ENCODE results near the gene ZBTB18.
"Not testable (repeated sequence)": the region's sequence is repeated elsewhere in the genome, so short reads cannot be mapped to it uniquely, and the experiment has no call there.

Gene ZBTB18

DNA sequence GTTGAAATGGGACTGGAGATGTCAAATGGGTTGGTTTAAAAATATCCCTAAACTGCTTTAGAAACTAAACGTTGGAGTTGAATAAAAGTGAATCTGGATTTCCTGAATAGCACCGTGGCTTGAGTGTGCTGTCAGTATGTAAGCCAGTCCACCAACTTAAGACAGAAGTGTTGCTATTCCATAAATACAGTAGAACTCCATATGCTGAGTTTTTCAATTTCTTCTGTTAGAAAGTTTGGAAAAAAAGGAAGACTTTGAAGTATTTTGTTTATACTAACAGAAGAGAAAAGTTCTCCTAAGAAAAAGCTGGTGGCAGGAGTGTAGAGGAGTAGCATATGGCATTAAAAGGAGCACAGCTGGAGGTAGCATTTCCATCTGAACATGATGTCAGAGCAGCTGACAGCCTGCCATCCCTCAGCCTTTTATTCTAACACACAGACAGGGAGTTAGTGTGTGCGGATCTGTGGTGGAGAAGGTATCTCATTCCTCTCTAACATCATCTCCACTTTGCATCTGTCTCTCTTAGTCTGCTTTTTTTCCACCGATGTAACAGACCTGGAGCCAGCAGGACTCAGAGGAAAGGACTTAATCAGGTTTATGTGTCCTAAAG, at the start of gene ZBTB18:
ZBTB18 (plus strand) TSS at position 449 of the 610 bp plus-strand sequence; CDS start at position 598, 149 bp downstream.
- DNase-seq: peak in 1 of 2 experiments; percentile 13

DNA sequence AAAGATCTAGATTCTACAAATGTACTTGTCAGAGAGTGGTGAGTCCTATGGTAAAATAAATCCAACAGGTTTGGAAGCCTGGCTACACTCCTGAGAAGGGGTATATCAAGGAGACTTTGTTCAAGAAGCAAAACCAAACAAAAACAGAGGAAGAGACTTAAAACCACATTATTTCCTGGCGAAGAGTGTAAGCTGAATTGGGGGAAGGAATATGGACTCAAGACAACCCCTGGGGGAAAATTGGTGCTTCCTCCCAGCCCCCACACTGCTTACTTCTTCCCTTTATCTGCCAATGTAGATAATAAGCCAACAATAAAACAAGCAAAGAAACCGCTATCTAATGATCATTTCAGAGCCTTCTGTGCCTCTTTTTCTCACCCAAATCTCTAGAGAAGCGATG, 48.4 kb upstream of the ZBTB18 start:
- no peak for DNase-seq

DNA sequence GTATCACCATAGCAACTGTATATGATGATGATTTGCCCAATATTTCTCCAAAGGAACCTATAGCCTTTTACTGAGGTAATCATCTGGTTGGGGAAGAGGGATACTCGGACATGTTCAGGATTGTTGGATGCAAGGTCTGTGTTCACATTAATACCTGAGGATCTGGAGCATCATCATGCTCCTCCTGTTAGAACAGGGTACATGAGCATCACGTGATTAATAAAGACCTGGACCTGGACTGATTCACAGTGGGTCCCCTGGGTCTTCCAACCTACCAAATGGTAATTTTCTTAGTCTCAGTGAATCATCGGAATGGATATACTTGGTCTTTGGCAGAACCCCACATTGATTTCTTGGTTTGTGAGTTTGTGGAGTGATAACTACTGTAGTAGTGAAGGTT, 45.6 kb upstream of the ZBTB18 start:
- DNase-seq: no peak

DNA sequence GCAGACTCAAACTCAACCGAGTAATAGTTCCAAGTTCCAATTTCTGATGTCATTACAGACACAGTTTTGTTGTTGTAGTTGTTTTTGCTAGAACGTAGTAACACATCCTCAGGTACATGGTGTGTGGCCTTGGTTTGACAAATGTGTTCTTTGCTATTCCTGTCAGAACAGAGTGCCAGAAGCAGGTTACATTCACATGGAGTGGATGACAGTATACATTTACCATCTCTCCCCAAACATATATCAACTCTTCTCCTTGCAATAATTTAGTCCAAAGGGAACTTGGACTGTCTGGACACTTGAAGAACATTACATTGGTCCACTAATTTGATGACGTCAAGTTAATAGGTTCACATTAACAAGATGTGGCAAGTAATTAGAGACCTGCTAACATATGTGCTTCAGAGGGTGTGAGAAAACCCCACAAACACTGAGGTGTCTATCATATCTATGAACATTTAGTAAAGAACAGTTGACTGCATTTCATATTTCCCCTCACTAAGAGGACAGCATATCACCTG, 44.6 kb upstream of the ZBTB18 start:
- DNase-seq: no peak

DNA sequence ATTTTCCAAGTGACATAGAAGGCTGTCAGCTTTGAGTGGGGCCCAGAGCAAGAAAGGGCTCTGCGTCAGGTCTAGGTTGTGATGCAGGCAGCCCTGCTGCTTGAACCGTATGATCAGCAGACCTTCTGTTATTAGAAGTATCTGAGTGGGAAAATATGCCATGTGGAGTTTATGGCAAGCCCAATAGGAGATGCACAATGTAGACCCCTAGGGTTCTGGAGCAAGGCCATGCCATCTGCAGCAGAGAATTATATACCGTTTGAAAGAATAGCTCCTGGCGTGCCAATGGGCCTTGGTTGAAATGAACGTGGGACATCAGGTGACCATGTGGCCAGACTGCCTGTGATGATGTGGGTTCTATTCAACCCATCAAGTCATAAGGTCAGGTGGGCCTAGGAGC, 44.1 kb upstream of the ZBTB18 start:
- no peak for DNase-seq

DNA sequence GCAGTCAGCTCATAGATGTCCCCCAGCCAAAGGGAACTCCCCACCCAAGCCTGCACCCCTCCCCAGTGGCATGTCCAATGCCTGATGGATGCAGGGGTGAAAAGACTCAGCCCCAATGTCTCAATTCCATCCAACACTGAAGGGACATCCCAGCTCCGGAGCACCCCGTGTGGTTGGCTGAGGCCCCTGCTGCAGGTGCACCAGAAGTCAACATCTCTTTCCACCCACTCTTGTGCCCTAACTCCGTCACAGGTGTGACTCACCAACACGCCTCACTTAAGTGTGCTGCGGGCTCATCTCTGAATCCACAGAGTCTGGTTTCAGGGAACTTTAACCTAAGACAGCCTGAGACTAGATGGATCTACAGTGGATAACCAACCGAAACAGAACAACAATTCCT, 40.9 kb upstream of the ZBTB18 start:
- DNase-seq: no peak

DNA sequence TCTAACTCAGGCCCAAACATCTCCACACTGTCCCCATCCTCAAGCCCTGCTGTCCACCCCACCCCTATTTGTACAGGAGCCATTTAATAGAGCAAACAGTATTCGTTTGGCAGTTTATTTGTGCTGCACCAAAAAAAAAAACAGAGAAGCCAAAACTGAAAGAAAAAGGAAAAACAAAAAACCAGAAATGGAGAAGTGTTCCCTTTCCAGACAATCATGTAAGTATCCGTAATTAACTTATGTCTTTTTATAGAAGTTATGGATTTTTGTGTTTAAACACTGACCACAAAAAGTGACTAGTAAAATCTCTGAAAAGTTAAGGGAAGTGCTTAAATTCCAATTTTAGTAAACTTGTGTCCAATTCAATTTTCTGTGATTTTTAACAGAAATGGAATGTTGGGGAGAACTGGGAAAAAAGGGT, 40.4 kb upstream of the ZBTB18 start:
- no peak for DNase-seq

DNA sequence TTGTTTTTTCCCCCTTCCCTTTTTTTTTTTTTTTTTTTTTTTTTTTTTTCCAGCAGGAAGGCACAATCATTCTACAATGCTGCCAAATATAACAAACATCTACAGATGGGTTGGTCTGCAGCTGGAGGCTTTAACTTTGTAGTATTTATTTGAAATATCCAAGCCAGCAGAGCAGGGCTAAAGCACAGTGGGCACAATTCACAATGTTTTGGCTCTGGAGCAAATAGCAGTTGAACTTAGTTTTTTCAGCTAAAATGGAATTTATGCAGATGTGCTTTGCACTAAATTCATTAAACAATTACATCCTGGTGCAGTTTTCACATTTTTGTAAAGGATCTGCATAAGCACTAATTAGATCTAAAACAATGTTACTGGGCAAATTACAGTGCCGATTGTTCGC, 39.8 kb upstream of the ZBTB18 start:
- DNase-seq: no peak

DNA sequence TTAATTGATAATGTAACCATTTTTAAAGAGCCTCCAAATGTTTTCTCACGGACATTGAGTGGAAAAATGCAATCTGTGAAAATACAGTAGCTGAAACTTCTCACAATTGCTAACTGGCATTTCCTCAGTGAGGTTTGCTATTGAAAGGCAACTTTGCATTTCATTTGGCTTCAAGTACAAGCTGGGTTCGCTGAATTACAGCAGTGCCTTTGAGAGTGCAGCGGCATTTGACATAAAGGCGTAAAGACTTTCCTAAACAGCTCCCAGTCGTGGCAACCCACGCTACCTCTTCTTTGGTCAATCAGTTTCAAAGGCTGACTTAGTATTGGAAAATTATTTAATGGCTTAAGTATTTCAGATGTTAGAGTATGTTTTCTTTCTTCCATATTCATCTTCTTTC, 39.3 kb upstream of the ZBTB18 start:
- no peak for DNase-seq

DNA sequence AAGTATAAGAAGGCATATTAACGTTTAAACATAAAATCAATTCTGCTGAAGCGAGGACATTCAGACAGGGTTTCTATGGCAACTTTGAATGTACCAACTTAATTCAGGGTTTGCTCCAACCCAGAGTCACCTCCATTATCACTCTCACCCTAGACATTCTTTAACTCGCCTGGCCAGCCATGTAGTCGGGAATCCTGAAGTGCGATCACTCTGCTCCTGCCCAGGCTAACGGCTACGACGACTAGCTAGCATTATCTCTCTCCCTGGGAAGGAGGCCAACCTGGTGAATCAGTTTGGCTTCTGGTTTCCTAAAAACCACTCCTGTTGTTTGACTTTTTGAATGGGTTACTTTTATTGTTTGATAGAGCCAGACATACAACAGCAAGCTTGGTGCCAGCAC, 38.9 kb upstream of the ZBTB18 start:
- DNase-seq: no peak

DNA sequence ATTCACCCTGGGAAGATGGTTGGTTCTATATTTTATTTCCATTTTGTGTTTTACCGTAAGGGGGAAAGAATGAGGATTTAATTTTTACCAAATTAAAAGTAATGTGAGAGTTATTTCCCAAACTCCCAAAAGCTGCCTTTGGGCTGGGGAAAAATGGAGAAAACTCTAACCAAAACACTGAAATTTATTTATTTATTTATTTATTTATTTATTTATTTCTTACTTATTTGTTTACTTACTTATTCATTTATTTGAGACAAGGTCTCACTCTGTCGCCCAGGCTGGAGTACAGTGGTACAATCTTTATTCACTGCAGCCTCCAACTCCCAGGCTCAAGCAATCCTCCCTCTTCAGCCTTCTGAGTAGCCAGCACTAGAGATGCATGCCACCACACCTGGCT, 38.0 kb upstream of the ZBTB18 start:
- no peak for DNase-seq

DNA sequence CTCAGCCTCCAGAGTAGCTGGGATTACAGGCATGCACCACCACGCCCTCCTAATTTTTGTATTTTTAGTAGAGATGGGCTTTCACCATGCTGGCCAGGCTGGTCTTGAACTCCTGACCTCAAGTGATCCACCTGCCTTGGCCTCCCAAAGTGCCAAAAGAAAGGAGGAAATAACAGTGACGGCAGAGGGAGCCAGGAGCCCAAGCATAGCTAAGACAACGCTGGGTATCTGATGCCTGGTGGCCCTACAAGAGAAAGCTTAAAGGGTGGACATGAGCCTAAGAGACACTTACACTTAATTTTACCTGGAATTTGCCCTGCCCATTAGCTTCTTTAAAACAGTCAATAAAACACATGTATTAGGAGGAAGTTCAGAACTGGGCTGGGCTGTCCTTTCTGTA, 36.2 kb upstream of the ZBTB18 start:
- DNase-seq: not testable (repeated sequence)

DNA sequence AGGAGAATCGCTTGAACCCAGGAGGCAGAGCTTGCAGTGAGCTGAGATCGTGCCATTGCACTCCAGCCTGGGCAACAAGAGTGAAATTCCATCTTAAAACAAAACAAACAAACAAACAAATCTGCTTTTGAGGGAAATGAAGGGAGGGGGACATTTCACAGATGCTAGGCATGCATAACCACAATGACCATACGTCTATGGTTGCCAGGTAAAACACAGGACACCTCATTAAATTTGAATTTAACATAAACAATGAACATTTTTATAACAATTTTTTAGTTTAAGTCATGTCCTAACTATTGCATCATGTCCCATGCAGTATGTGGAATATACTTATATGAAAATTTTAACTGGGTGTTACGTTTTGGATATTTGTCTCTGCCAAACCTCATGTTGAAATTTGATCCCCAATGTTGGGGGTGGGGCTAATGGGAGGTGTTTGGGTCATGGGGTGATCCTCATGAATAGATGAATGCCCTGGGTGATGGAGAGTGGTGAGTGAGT, 31.0 kb upstream of the ZBTB18 start:
- DNase-seq: no peak

DNA sequence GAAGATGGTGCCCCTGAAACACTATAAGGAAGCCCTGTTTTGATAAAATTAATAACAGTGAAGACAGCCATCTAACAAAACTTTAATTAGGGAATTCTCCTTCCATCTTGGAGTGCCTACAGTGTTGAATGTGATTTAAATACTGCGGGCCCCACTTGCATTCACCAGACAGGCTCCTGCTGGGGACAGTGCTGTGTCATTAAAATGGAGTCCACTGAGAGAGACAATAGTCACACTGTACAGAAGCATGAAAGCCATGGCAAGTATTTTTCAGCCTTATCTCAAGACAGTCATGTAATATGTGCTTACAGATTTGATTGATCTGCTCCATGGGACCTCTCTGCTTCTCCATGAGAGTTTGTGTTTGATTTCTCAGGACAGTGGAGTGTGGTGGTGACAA, 29.7 kb upstream of the ZBTB18 start:
- DNase-seq: no peak

DNA sequence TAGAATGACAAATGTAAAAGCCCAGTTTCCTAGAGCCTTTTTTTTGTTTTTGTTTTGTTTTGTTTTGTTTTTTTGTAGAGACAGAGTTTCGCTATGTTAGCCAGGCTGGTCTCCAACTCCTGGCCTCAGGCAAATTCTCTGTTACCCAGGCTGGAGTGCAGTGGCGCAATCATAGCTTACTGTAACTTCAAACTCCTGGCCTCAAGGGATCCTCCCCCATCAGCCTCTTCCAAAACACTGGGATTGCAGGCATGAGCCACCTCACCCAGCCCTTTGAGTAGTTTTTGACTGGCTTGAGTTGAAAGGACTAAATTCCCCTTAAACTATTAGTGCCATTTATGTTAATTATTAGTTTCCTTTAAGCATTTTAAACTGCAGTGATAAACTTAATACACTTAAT, 28.8 kb upstream of the ZBTB18 start:
- no peak for DNase-seq

DNA sequence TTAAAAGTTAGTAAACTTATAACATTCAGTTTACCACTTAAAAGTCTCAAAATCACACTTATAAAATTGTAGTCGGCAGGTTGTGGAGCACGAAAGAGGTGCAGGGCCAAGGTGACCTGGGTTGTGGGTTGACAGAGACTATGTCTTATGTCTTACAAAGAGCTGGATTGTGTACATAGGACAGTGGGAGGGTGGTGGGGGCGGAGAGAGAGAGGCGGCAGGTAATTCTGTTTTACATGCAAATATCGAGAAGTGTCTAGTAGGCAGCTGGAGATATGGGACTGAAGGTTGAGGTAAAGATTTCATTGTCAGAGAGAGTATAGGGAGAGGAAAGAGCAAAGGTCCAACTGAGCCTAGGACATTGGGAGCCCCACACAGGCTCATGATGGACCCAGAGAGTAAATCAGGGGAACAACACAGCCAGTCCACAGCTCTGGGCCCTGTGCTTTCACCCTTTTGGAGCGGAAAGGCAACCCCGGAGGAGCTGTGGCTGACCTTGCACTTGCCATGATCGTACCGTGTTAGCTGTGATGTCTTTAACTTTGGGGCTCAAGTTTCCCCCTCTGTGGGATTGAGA, 28.1 kb upstream of the ZBTB18 start:
- no peak for DNase-seq

DNA sequence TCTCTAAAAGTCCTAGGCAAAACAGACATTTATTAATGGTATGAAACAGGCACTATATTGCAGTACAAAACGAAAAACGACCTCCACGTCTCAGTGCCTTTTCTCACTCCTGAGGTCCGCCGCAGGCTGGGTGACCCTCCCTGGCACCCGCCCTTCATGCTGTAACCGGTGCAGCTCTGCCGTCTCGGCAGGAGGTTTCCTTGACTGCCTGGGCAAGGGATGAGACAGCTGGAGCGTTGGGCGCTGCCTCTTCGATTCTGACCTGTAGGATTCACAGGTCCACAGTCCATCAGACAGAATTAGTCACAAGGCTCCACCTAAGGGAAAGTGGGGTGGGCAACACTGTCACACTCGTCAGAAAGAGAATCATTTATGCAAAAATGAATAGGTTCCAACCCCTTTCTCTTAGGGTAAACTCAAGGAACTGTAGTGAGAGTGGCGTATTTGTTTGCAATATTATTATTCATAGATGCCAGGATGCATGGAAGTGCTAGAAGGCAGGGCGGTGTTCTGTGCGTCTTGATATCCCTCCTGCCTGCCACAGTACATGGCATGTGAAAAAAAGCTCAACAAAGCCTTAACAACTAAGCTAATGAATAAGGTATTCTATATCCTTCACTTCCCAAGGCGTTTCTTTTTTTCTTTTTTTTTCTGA, 23.5 kb upstream of the ZBTB18 start:
- no peak for DNase-seq

DNA sequence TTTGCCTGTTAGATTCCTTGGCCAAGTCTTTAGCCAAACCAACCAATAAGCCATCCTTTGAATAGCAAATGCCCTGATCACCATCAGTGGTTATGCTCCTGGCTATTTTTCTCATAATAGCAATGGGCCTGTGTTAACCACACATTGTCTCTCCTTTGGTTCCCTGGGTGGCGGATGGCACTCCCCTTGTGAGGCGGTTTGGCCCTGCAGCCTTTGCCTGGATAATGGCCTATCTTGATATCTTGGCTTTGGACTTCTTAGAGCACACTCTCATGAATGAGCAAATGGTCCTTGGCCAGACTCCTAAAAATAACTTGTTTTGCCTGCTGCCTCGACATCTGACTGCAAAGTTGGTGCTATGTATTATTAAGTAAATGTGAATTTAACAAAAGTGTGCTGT, 22.4 kb upstream of the ZBTB18 start:
- no peak for DNase-seq

DNA sequence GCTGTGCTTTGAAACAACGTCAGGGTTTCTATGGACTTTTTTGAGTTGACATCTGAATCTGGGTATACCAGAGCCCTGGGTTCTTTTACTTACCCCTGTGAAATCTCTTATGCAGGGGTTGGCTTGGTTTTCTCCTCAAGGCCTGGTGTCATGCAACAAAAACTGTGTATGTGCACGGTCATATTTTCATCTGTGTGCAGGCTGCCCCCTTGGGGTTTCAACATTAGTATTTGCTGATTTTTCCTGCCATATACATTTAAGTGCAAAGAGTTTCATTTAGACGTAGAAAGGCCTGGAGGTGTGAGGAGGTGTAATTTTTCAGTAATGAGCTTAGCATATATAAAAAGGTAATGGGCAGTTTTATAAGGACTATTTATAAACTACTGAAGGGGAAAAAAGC, 22.0 kb upstream of the ZBTB18 start:
- DNase-seq: no peak

DNA sequence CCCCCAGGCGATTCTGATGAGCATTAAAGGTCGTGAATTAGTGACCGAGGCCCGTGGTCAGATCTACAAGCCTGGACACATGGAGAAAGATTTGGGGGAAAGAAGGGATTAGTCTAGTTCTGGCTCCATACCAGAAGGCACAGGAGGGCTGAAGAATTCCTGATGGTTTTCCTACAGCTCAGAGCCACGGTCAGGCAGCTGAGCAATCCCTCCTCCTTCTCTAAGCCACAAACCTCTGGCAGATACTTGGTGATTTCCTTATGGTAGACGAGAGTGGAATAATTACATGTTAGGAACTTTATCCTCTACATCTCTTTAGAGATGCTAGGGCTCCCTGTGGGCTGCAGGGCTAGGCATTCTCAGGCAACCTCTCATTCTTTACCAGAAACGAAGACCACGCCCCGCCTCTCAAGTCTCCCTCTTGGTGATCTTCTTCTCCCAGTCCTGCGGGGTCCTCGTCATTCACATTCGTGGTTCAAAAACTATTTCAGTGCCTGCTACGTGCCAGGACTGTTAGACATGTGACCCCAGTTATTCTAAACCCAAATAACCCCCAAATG, 20.5 kb upstream of the ZBTB18 start:
- no peak for DNase-seq

DNA sequence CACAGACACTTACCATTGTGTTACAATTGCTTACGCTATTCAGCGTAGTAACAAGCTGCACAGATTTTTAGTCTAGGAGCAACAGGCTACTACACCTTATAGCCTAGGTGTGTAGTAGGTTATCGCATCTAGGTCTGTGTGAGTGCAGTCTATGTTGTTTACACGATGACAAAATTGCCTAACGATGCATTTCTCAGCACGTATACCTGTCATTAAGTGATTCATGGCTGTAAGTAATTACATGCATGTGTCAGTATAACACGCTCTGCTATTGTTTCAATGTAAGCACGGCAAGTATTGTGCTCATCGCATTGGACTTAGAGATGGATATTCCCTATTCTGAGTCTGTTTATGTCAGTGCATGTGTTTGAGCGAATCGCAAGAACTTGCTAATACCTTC, 15.7 kb upstream of the ZBTB18 start:
- no peak for DNase-seq

DNA sequence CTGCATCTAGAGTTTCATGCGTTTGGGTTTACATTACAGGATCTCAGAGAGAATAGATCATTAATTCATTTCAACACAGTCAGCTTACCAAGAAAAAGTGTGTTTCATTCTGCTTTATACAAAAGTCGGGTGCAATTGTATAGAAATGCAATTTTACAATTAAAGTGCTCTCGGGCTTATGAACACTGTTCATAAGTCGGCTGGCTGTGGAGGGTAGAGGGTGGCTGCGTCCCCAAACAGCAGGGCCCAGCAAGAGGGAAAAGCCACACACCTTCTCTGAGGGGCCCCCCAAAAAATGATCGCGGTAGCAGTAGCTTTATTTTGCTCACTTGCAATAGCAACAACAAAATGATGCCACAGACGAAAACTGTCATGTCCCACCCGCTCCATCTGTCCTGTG, 13.8 kb upstream of the ZBTB18 start:
- no peak for DNase-seq

DNA sequence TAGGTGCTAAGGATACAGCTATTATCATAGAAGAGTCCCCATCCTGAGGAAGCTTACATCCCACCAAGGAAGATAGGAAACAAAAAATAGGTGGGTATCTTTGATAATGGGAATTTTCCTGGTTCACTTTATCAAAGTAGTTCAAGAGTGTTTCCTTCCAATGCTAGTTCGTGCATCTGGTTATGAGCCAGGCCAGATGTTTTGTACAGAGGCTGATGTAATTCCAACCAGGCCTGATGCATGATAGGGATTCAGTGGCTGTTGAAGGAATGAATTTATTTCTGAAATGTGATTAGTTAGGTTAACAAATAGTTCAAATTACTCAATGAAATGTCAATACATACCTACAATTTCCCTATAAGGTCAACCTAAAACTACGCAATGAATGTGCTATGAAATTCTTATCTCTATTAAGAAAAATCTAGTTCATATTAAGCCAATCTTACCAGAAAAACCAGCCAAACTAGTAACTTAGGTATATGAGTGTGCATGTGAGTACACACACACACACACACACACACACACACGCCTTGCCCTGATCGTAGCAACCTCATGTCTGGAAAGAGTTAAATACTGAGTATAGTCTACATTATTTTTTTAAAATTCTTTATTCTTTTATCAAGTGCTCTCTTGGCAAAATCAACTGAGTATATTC, 9.5 kb upstream of the ZBTB18 start:
- DNase-seq: no peak

Measured in NCI-H187 (cell line).